Measurements from ENCODE around the gene PROC.

GRCh38 chr2:127434515-127434914, 16.3 kb downstream of the PROC start:
- TF ChIP-seq, protein P1, sequence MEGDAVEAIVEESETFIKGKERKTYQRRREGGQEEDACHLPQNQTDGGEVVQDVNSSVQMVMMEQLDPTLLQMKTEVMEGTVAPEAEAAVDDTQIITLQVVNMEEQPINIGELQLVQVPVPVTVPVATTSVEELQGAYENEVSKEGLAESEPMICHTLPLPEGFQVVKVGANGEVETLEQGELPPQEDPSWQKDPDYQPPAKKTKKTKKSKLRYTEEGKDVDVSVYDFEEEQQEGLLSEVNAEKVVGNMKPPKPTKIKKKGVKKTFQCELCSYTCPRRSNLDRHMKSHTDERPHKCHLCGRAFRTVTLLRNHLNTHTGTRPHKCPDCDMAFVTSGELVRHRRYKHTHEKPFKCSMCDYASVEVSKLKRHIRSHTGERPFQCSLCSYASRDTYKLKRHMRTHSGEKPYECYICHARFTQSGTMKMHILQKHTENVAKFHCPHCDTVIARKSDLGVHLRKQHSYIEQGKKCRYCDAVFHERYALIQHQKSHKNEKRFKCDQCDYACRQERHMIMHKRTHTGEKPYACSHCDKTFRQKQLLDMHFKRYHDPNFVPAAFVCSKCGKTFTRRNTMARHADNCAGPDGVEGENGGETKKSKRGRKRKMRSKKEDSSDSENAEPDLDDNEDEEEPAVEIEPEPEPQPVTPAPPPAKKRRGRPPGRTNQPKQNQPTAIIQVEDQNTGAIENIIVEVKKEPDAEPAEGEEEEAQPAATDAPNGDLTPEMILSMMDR (IDR thresholded peaks at IDR 0.05), result no peak
- TF ChIP-seq POLR2A (IDR thresholded peaks at IDR 0.05), result no peak

Data from esophagus squamous epithelium (tissue), 4 donors.